ENCODE data around the gene DHX16. TPM values are rescaled to one million over a fixed set of nuclear protein-coding genes. Genes with fewer than 3 reads are reported as not detected.

Gene DHX16
- total and polyA plus RNA-seq, 9 of the 15 experiments (the other 6 are each of a cell fraction or from before 2014, with no cell fraction given), result 14.6 to 66.1 (median 47.5) TPM

DNA sequence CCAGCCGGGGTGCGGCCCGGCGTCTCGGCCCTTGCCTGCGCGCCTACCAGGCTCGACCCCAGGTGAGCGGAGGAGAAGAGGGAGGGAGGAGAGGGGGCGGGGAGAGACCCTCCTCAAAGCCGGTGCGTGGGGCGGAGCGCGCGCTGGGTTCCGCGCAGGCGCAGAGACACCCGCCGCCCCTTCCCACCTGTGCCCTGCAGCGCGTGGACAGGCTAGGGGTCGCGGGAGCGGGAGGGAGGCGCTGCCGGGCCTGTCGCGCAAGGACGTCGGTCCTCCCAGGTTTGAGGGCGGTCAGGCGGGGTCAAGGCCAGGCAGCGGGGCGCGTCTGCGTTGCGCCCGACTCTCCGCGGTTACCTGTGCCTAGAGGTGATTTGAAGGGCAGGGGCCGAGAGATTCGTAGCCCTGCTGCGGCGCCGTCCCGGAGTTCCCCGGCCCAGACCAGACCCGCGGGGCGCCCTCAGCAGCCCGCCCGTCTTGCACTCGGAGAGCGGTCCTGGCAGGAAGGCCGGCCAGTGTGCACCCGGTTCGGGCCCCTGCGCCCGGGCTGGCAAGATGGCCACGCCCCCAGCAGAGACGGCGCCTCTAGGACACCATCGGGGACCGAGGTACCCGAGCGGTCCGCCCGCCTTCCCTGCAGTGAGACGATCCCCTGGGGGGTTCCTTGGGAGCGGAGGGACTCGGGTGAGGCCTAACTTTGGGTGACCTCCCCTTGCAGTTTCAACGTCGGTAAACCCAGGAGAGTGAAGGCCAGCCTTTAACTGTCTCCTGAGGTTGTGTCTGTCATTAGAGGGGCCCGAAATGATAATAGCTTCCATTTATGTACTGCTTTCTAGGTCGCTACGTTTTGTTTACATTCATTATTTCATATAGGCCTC lies 25.3 kb downstream of the DHX16 start (continued):
- TF ChIP-seq EP400 (IDR thresholded peaks at IDR 0.05) (peak; percentile 89), KLF1 (tag; IDR thresholded peaks at IDR 0.05) (peak; percentile 69; the same call in 1 of the 2 replicates), ZNF655 (CRISPR knock-in tag; IDR thresholded peaks at IDR 0.05) (no peak), CHD4 (IDR thresholded peaks at IDR 0.05; ENCODE audit: insufficient read depth, insufficient replicate concordance, low read depth, low read length, poor library complexity, severe bottlenecking) (peak; percentile 70), TOE1 (IDR thresholded peaks at IDR 0.05; ENCODE audit: borderline replicate concordance) (peak; percentile 39; the same call in 1 of the 2 replicates), TOE1 (CRISPR knock-in tag; IDR thresholded peaks at IDR 0.05; ENCODE audit: borderline replicate concordance, low read depth) (peak; percentile 72), RBM39 (optimal IDR thresholded peaks at IDR 0.05; ENCODE audit: low read depth, low read length) (no peak), ZNF740 (CRISPR knock-in tag; IDR thresholded peaks at IDR 0.05) (0 out of 2 replicates have a peak, but pooled peaks have one; percentile 24), ZNF740 (tag; IDR thresholded peaks at IDR 0.05) (no peak), MYNN (IDR thresholded peaks at IDR 0.05) (peak; percentile 34; the same call in 1 of the 2 replicates), MYNN (CRISPR knock-in tag; IDR thresholded peaks at IDR 0.05) (no peak), HMGN3 (IDR thresholded peaks at IDR 0.05; ENCODE audit: borderline replicate concordance, extremely low read depth, insufficient read length, low read depth, low read length) (peak; percentile 79), ETV6 (IDR thresholded peaks at IDR 0.05; ENCODE audit: borderline replicate concordance in 1 of 2, low read depth in 2 of 2, low read length in 1 of 2) (no peak; a peak in 1 of 4 replicates), ETV6 (CRISPR knock-in tag; IDR thresholded peaks at IDR 0.05; ENCODE audit: borderline replicate concordance) (no peak), FOSL1 (tag; conservative IDR thresholded peaks at IDR 0.05) (no peak; the same call in 1 of the 2 replicates), RBM22 (IDR thresholded peaks at IDR 0.05; ENCODE audit: low read depth, low read length, poor library complexity, severe bottlenecking) (peak; percentile 57), KLF6 (CRISPR knock-in tag; IDR thresholded peaks at IDR 0.05; ENCODE audit: borderline replicate concordance) (no peak), ZNF24 (IDR thresholded peaks at IDR 0.05) (0 out of 2 replicates have a peak, but pooled peaks have one; percentile 28), SP1 (CRISPR knock-in tag; IDR thresholded peaks at IDR 0.05) (peak; percentile 86), SRSF7 (optimal IDR thresholded peaks at IDR 0.05; ENCODE audit: low read depth, low read length) (peak; percentile 22), NEUROD1 (IDR thresholded peaks at IDR 0.05; ENCODE audit: borderline replicate concordance, low read depth, low read length, partially characterized antibody) (no peak), ZNF586 (CRISPR knock-in tag; conservative IDR thresholded peaks at IDR 0.05) (no peak), ZNF347 (CRISPR knock-in tag; IDR thresholded peaks at IDR 0.05; ENCODE audit: low read depth) (no peak)
- TF ChIP-seq, protein P1, sequence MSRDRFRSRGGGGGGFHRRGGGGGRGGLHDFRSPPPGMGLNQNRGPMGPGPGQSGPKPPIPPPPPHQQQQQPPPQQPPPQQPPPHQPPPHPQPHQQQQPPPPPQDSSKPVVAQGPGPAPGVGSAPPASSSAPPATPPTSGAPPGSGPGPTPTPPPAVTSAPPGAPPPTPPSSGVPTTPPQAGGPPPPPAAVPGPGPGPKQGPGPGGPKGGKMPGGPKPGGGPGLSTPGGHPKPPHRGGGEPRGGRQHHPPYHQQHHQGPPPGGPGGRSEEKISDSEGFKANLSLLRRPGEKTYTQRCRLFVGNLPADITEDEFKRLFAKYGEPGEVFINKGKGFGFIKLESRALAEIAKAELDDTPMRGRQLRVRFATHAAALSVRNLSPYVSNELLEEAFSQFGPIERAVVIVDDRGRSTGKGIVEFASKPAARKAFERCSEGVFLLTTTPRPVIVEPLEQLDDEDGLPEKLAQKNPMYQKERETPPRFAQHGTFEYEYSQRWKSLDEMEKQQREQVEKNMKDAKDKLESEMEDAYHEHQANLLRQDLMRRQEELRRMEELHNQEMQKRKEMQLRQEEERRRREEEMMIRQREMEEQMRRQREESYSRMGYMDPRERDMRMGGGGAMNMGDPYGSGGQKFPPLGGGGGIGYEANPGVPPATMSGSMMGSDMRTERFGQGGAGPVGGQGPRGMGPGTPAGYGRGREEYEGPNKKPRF (IDR thresholded peaks at IDR 0.05; ENCODE audit: low read depth, low read length), result no peak

All from K562 (cell line).